Measurements from ENCODE around the gene LENEP.

GRCh38 chr1:154978360-154978759 is 15.0 kb upstream of the LENEP start:
- TF ChIP-seq CTCF (conservative IDR thresholded peaks at IDR 0.05 in 1 of 2, IDR thresholded peaks at IDR 0.05 in 1 of 2; ENCODE audit: extremely low read depth in 1 of 2, insufficient read depth in 1 of 2, low read depth in 1 of 2, low read length in 2 of 2) = no peak
- TF ChIP-seq EZH2 (IDR thresholded peaks at IDR 0.05; ENCODE audit: borderline replicate concordance, low read length) = no peak
